Activated CD4-positive, alpha-beta memory T cell treated with anti-CD3 and anti-CD28 coated beads, Interleukin-2, amount 10 ng/mL, durations not matched to agents 7 days and 5 days (primary cell): Measurements from ENCODE around the gene CCL17. TPM values are rescaled to one million over a fixed set of nuclear protein-coding genes. Genes with fewer than 3 reads are reported as not detected.
"Not testable (repeated sequence)": the region's sequence is repeated elsewhere in the genome, so short reads cannot be mapped to it uniquely, and the experiment has no call there.

ENCODE experiments used
- CTCF ChIA-PET: fragments of 350-600 bp; sonication (Branson Sonifier 250); formaldehyde crosslinking; loops from one replicate; lab custom pipeline; 2021; ENCODE audit warnings: antibody characterized with exemption, inconsistent platforms; lab: Charles Lee
- POLR2A ChIA-PET: fragments of 350-600 bp; sonication (Branson Sonifier 250); formaldehyde crosslinking; loops from one replicate; lab custom pipeline; 2021; ENCODE audit warnings: antibody characterized with exemption; lab: Charles Lee
- DNase-seq: peaks from one replicate; pipeline ENCODE4 v3.0.0-alpha.2; 2020
- H3K27ac Mint-ChIP-seq: one replicate; pipeline ENCODE4 v1.8.0; 2021; ENCODE audit warnings: mild to moderate bottlenecking, mixed read lengths
- H3K27me3 Mint-ChIP-seq: one replicate; pipeline ENCODE4 v1.8.0; 2021; ENCODE audit warnings: mixed read lengths
- H3K36me3 Mint-ChIP-seq: one replicate; pipeline ENCODE4 v1.8.0; 2021; ENCODE audit warnings: low read depth, mixed read lengths
- H3K4me1 Mint-ChIP-seq: one replicate; pipeline ENCODE4 v1.8.0; 2021; ENCODE audit warnings: mixed read lengths
- H3K4me3 Mint-ChIP-seq: one replicate; pipeline ENCODE4 v1.8.0; 2021; ENCODE audit warnings: mild to moderate bottlenecking, mixed read lengths
- H3K9me3 Mint-ChIP-seq: one replicate; pipeline ENCODE4 v1.8.0; 2021; ENCODE audit warnings: mixed read lengths
- total RNA-seq, 2 experiments: library from RNA; stranded (reverse); gene quantifications; one replicate each; pipeline ENCODE4 v1.2.3, GENCODE V29; 2021

The CCL17 gene
- total RNA-seq, 2 experiments from 2014 or later: not detected

DNA sequence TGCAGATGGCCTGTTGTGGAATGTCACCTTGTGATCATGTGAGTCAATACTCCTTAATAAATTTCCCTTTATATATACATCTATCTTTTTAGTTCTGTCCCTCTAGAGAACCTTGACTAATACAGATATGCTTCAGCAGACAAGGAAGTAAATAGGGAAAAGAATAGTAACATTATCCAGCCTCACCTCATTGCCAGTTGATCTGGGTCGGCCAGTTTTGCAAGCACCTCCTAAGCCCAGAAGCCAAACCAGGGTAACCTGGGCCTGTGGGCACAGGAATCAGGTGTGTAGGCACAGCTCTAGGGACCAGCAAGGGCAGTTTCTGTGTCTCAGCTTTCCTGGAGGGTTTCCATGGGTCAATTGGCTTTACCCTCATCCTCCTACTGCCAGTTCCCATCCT is 11.9 kb upstream of the CCL17 start:
- no peak overlapping the region for H3K27ac Mint-ChIP-seq
- peaks cover 5% of the 10 kb centered on the region for H3K9me3 Mint-ChIP-seq
- ChIA-PET CTCF (no interaction called here), POLR2A (no interaction called here)
- H3K4me1 Mint-ChIP-seq: peaks cover 6% of the 10 kb centered on the region
- no peak for DNase-seq
- no peaks in the 10 kb centered on the region for H3K36me3 Mint-ChIP-seq
- H3K4me3 Mint-ChIP-seq: no peak overlapping the region
- peaks cover 6% of the 10 kb centered on the region for H3K27me3 Mint-ChIP-seq

DNA sequence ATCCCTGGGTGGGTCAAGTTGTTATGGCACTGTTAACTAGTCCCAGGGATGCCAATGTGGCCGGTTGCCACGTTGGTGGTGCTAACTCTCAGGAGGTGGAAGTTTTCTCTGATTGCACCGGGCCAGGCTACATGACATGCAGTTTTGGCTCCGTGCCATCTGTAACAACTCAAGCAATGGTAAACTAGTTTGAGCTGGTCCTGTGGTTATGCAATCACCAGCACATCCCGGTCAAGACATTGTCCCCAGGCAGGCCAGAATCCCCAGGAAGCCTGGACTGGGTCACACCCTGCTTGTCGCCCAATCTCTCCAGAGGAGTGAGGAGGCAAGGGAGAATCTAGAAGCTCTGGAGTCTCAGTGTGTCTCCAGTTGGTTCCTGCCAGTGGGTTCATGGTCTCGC is 10.1 kb upstream of the CCL17 start:
- CTCF ChIA-PET: no interaction called here
- no peaks in the 10 kb centered on the region for H3K9me3 Mint-ChIP-seq

GRCh38 chr16:57395026-57395425 is 9.5 kb upstream of the CCL17 start:
- Mint-ChIP-seq H3K4me3 (no peak overlapping the region), H3K27ac (no peak overlapping the region), H3K9me3 (no peaks in the 10 kb centered on the region), H3K27me3 (peaks cover 6% of the 10 kb centered on the region), H3K36me3 (no peaks in the 10 kb centered on the region), H3K4me1 (no peaks in the 10 kb centered on the region)
- ChIA-PET POLR2A (no interaction called here), CTCF (no interaction called here)
- no peak for DNase-seq

More for the DNA sequence above, 10.1 kb upstream of the CCL17 start:
- Mint-ChIP-seq H3K4me3 (no peak overlapping the region), H3K27me3 (peaks cover 6% of the 10 kb centered on the region), H3K27ac (no peak overlapping the region), H3K36me3 (no peaks in the 10 kb centered on the region), H3K4me1 (no peaks in the 10 kb centered on the region)
- no peak for DNase-seq
- POLR2A ChIA-PET: no interaction called here

DNA sequence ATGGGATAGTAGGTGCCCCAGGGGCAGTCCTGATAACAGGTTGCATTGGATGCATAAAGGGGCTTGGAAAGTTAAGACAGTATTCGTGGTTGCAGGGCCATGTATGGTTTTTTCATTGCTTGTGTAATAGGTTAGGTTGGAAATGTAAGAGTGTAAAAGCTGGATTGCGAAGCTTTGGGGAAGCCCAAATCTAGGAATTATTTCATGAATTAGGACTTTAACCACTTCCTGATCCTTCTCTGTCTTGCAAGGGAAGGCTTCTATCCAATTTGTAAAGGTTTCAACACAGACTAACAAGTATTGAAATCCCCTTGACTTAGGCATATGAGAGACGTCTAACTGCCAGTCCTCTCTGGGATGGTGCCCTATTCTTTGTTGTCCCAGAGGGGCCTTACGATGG is 7.8 kb upstream of the CCL17 start:
- CTCF ChIA-PET: interaction anchor here (1.6 kb wide), 1 partner anchor 96 kb away, joined by 3 read pairs; no protein-coding TSS in a partner anchor
- Mint-ChIP-seq H3K36me3 (no peaks in the 10 kb centered on the region), H3K27ac (no peak overlapping the region)

DNA sequence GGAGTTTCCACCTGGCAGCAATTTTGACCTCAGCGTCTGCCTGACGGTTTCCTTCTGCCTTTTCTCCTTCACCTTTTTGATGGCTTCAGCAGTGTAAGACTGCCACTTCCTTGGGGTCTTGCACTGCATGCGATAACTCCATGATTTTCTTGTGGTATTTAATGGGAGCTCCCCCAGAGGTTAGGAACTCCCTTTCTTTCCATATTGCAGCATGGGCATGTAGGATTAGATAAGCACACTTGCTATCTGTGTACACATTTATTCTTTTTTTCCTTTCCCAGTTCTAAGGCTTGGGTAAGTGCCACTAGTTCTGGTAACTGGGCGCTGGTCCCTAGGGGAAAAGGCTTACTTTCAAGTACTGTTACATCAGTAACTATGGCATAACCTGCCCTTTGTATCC is 7.1 kb upstream of the CCL17 start:
- CTCF ChIA-PET: interaction anchor here (1.6 kb wide), 1 partner anchor 97 kb away, joined by 3 read pairs; no protein-coding TSS in a partner anchor
- POLR2A ChIA-PET, H3K4me3 Mint-ChIP-seq, H3K4me1 Mint-ChIP-seq, H3K27ac Mint-ChIP-seq, DNase-seq, H3K36me3 Mint-ChIP-seq, H3K27me3 Mint-ChIP-seq, H3K9me3 Mint-ChIP-seq: not testable (repeated sequence)

More for the DNA sequence above, 7.8 kb upstream of the CCL17 start:
- Mint-ChIP-seq H3K9me3 (no peaks in the 10 kb centered on the region), H3K4me1 (no peaks in the 10 kb centered on the region), H3K4me3 (no peak overlapping the region), H3K27me3 (peaks cover 2% of the 10 kb centered on the region)
- no peak for DNase-seq
- POLR2A ChIA-PET: no interaction called here

GRCh38 chr16:57401943-57402640 is 2.5 kb upstream of the CCL17 start:
- ChIA-PET POLR2A (no interaction called here), CTCF (interaction anchor here (1.3 kb wide), 1 partner anchor 15 kb away, joined by 4 read pairs; no protein-coding TSS in a partner anchor)
- Mint-ChIP-seq H3K9me3 (no peaks in the 10 kb centered on the region), H3K4me3 (no peak overlapping the region), H3K27me3 (peaks cover 6% of the 10 kb centered on the region), H3K27ac (no peak overlapping the region), H3K36me3 (no peaks in the 10 kb centered on the region), H3K4me1 (no peaks in the 10 kb centered on the region)
- DNase-seq: no peak

- ChIA-PET POLR2A (interaction anchor here (1.1 kb wide), 1 partner anchor 13 kb away, joined by 3 read pairs; no protein-coding TSS in a partner anchor), CTCF (interaction anchor here (1.2 to 1.6 kb wide), 2 partner anchors 12 to 57 kb away, joined by 4 read pairs; partner anchors contain the start of gene POLR2C)
- Mint-ChIP-seq H3K36me3 (no peaks in the 10 kb centered on the region), H3K9me3 (no peaks in the 10 kb centered on the region), H3K4me3 (no peak overlapping the region), H3K27me3 (peaks cover 6% of the 10 kb centered on the region), H3K27ac (no peak overlapping the region), H3K4me1 (no peaks in the 10 kb centered on the region)
- DNase-seq: no peak
Measured at GRCh38 chr16:57405097-57405496, 530 bp downstream of the CCL17 start.

GRCh38 chr16:57406881-57407280 is 2.3 kb downstream of the CCL17 start:
- peaks cover 6% of the 10 kb centered on the region for H3K27me3 Mint-ChIP-seq
- no peaks in the 10 kb centered on the region for H3K36me3 Mint-ChIP-seq
- POLR2A ChIA-PET: no interaction called here
- H3K4me3 Mint-ChIP-seq: no peak overlapping the region
- no peaks in the 10 kb centered on the region for H3K4me1 Mint-ChIP-seq
- no peak overlapping the region for H3K27ac Mint-ChIP-seq
- CTCF ChIA-PET: interaction anchor here (1.0 kb wide), 1 partner anchor 10 kb away, joined by 3 read pairs; no protein-coding TSS in a partner anchor
- no peaks in the 10 kb centered on the region for H3K9me3 Mint-ChIP-seq
- no peak for DNase-seq

GRCh38 chr16:57407521-57408353 is 3.2 kb downstream of the CCL17 start:
- Mint-ChIP-seq H3K27ac (no peak overlapping the region), H3K4me1 (no peaks in the 10 kb centered on the region), H3K27me3 (peaks cover 6% of the 10 kb centered on the region), H3K9me3 (no peaks in the 10 kb centered on the region), H3K36me3 (no peaks in the 10 kb centered on the region), H3K4me3 (no peak overlapping the region)
- CTCF ChIA-PET: no interaction called here
- POLR2A ChIA-PET: no interaction called here
- no peak for DNase-seq

DNA sequence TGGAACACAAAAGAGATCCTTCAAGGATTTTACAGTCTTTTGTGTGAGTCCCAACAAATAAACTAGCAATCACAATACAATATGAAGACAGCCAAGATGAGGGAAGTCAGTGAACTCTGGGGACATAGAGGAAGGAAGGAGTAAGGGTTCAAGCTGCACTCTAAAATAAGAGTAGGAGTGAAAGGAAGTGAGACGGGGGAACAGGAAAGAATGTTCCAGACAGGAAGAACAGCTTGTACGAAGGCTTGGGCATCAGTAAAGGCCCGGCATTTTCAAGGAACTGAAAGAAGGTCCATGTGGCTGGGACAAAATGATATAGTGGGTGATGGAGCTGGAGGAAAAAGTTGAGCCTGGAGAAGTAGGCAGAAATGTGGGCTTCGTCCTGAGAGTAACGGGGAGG is 4.5 kb downstream of the CCL17 start:
- ChIA-PET POLR2A (no interaction called here), CTCF (no interaction called here)
- H3K9me3 Mint-ChIP-seq: no peaks in the 10 kb centered on the region
- H3K4me1 Mint-ChIP-seq: no peaks in the 10 kb centered on the region
- no peak for DNase-seq
- peaks cover 7% of the 10 kb centered on the region for H3K27me3 Mint-ChIP-seq
- H3K4me3 Mint-ChIP-seq: no peak overlapping the region
- no peaks in the 10 kb centered on the region for H3K36me3 Mint-ChIP-seq
- H3K27ac Mint-ChIP-seq: no peak overlapping the region

- peaks cover 4% of the 10 kb centered on the region for H3K27me3 Mint-ChIP-seq
- no peaks in the 10 kb centered on the region for H3K4me1 Mint-ChIP-seq
- DNase-seq: no peak
- ChIA-PET CTCF (no interaction called here), POLR2A (interaction anchor here (1.0 kb wide), 1 partner anchor 37 kb away, joined by 3 read pairs; the partner anchor contains the start of genes CIAPIN1 and COQ9)
- H3K36me3 Mint-ChIP-seq: no peaks in the 10 kb centered on the region
- H3K9me3 Mint-ChIP-seq: no peaks in the 10 kb centered on the region
- H3K27ac Mint-ChIP-seq: no peak overlapping the region
- no peak overlapping the region for H3K4me3 Mint-ChIP-seq
Measured at GRCh38 chr16:57409870-57410587, 5.5 kb downstream of the CCL17 start.

DNA sequence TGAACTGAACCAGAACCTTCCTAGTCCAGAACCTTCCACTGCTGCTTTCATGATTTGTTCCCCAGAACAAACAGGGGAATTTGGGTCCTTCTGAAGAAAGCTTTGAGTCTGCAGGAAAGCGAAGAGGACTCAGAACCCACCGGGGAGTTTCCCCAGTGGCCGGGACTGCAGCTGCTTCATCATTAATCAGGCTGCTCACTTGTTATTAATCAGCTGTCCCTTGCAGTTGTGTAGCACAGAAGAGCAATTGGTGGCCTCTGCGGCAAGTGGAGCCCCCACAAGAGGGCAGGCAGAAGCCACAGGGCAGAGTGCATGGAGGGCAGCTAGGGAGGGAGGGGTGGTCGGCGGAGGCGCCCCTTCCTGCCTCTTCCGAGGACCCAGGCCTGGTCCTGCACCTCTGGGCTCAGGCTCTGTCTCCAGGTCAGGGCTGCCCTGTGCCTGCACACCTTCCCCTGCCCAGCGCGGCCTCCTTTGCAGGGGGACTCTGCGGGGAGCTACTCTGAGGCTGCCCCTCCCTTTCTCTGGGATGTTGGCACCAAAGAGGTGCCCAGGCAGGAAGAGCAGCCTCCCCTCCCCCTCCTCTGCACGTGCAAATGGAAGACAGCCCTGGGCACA is 6.9 kb downstream of the CCL17 start:
- Mint-ChIP-seq H3K36me3 (no peaks in the 10 kb centered on the region), H3K9me3 (no peaks in the 10 kb centered on the region), H3K4me1 (no peaks in the 10 kb centered on the region), H3K27ac (no peak overlapping the region), H3K27me3 (peaks cover 2% of the 10 kb centered on the region), H3K4me3 (no peak overlapping the region)
- POLR2A ChIA-PET: no interaction called here
- no peak for DNase-seq
- CTCF ChIA-PET: no interaction called here
